HFFc6 (cell line): ENCODE measurements around the gene LINC00305. TPM values are rescaled to one million over a fixed set of nuclear protein-coding genes. Genes with fewer than 3 reads are reported as not detected.

Experiments
- DNase-seq: peaks from one replicate; pipeline ENCODE4 v3.0.0-alpha.2; 2018
- H3K27ac Mint-ChIP-seq: 2 replicates; pipeline ENCODE4 v1.8.0; 2020; ENCODE audit warnings: mild to moderate bottlenecking, mixed read lengths
- H3K27me3 Mint-ChIP-seq: 2 replicates; pipeline ENCODE4 v1.8.0; 2021; ENCODE audit warnings: mild to moderate bottlenecking, moderate library complexity, mixed read lengths; ENCODE audit not compliant: insufficient read depth
- H3K36me3 Mint-ChIP-seq: 2 replicates; pipeline ENCODE4 v1.8.0; 2021; ENCODE audit warnings: low read depth, mixed read lengths
- H3K4me1 Mint-ChIP-seq: 2 replicates; pipeline ENCODE4 v1.8.0; 2020; ENCODE audit warnings: low read depth, mixed read lengths
- H3K4me3 Mint-ChIP-seq: 2 replicates; pipeline ENCODE4 v1.8.0; 2020; ENCODE audit warnings: mild to moderate bottlenecking, moderate library complexity, mixed read lengths
- H3K9me3 Mint-ChIP-seq: 2 replicates; pipeline ENCODE4 v1.8.0; 2020; ENCODE audit warnings: mild to moderate bottlenecking, mixed read lengths
- total RNA-seq, 6 experiments: library from RNA; stranded (reverse); fragmentation: NEBNext Ultra II Directional; extraction: Animal tissue kit (Norgen Biotek cat#: 25700); gene quantifications; 2 replicates in 1 of 6; 3 replicates in 5 of 6; pipeline ENCODE4 v1.2.3, GENCODE V29; 2021
- TF ChIP-seq, protein P1 (sequence below): fragments of 200-600 bp; sonication (generic); IDR thresholded peaks from 2 replicates; pipeline ENCODE4 v1.5.0; 2021; ENCODE audit warnings: antibody characterized with exemption, mild to moderate bottlenecking

Gene LINC00305
- total RNA-seq, 6 experiments from 2014 or later: not detected

DNA sequence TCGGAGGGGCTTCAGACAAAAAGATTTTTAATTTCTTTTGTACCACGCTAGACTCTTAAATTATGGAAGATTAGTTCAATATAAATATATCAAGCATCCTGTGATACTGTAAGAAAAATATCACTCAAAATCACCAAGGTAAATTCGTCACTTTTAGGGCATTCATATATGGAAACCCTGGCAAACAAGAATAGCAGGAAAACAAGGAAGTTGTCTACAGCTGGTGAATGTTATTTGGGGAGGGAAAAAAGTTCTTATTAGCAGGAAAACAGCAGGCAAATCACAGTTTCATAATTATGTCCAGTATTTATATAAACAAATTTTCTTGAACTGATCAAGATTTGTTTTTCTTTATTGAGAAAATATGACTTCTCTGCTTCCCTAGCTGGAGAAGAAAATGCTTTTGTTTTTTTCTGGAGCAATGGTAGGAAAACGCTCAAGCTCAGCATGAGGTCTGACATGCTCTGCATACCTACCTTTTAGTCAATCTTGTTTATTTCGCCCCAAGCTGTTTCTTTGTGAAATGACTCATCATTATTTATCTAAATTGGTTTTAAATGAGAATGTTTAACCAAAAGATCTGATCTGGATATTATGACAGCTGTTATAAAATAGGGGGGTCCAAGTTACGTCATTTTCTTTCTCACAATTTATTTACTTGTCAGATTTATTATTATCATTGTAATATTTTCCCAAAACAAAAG lies 14.7 kb downstream of the LINC00305 start:
- no peaks in the 10 kb centered on the region for H3K4me1 Mint-ChIP-seq
- H3K36me3 Mint-ChIP-seq: no peaks in the 10 kb centered on the region
- TF ChIP-seq, protein P1, sequence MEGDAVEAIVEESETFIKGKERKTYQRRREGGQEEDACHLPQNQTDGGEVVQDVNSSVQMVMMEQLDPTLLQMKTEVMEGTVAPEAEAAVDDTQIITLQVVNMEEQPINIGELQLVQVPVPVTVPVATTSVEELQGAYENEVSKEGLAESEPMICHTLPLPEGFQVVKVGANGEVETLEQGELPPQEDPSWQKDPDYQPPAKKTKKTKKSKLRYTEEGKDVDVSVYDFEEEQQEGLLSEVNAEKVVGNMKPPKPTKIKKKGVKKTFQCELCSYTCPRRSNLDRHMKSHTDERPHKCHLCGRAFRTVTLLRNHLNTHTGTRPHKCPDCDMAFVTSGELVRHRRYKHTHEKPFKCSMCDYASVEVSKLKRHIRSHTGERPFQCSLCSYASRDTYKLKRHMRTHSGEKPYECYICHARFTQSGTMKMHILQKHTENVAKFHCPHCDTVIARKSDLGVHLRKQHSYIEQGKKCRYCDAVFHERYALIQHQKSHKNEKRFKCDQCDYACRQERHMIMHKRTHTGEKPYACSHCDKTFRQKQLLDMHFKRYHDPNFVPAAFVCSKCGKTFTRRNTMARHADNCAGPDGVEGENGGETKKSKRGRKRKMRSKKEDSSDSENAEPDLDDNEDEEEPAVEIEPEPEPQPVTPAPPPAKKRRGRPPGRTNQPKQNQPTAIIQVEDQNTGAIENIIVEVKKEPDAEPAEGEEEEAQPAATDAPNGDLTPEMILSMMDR: no peak
- no peak overlapping the region for H3K27ac Mint-ChIP-seq
- DNase-seq: no peak
- peaks cover 3% of the 10 kb centered on the region; the same call in 1 of the 2 replicates for H3K27me3 Mint-ChIP-seq
- no peak overlapping the region for H3K4me3 Mint-ChIP-seq
- peaks cover 4% of the 10 kb centered on the region; the same call in 1 of the 2 replicates for H3K9me3 Mint-ChIP-seq

DNA sequence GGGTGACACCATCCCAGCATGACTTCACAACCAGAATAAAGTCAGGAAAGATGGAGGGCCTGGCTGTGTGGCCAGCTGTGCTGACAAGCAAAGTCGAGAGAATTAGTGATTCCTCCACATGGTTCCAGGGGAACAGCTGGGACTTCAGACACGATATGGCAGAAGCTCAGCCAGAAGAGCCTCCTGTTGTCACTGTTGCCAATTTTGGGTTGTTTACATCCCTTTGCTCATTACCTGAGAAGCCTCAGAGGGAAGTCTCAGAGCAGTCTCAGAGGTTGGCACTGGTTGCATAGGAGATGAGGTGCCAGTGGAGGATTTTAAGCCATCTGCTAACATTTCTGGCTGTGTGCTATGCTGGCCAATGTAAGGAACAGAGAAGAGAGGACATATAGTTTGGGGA lies 16.0 kb downstream of the LINC00305 start:
- DNase-seq: no peak
- TF ChIP-seq, protein P1: no peak
- Mint-ChIP-seq H3K27me3 (peaks cover 3% of the 10 kb centered on the region; the same call in 1 of the 2 replicates), H3K36me3 (no peaks in the 10 kb centered on the region), H3K4me3 (no peak overlapping the region), H3K9me3 (peaks cover 4% of the 10 kb centered on the region; the same call in 1 of the 2 replicates), H3K27ac (no peak overlapping the region), H3K4me1 (no peaks in the 10 kb centered on the region)

DNA sequence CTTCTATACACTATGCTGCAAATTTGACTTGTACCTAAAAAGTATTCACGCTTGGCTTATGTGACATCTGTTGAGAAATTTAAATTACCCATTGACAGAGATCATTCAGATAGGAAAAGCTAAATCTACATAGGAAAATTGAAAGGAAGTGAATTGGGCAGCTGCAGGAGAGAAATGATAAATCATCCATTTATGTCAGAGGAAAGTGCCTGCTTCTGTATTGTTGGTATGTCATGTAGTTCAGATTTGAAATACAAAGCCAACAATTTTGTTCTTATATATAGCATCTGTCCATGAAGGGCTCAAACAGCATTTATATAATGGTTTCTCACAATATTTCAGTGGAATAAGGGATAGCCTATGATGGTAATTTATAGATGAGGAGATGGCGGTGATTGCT lies 17.6 kb downstream of the LINC00305 start:
- no peak for DNase-seq
- TF ChIP-seq, protein P1: no peak
- peaks cover 4% of the 10 kb centered on the region; the same call in 1 of the 2 replicates for H3K9me3 Mint-ChIP-seq
- no peak overlapping the region for H3K27ac Mint-ChIP-seq
- no peaks in the 10 kb centered on the region for H3K36me3 Mint-ChIP-seq
- H3K4me1 Mint-ChIP-seq: no peaks in the 10 kb centered on the region
- no peak overlapping the region for H3K4me3 Mint-ChIP-seq
- peaks cover 2% of the 10 kb centered on the region; the same call in 1 of the 2 replicates for H3K27me3 Mint-ChIP-seq

DNA sequence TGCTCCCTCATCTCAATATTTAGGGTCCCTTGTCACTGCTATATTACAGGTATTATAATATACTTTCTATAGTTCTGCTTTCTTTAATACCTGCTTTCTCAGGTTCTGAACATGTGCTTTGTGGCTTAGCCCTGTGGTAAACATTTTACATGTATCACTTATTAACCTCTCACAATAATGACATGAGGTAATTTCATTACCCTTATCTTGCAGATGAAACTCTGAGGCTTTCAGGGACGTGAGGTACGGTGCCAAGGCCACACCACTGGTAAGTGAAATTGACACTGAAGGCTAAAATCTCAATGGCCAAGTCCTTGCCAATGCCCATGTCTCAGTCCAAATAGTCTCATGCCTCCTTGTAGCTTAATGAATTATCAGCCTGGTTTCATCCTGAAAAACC lies 21.7 kb downstream of the LINC00305 start:
- TF ChIP-seq, protein P1: no peak
- DNase-seq: no peak
- H3K27ac Mint-ChIP-seq: no peak overlapping the region
- no peaks in the 10 kb centered on the region for H3K36me3 Mint-ChIP-seq
- no peaks in the 10 kb centered on the region for H3K27me3 Mint-ChIP-seq
- H3K4me1 Mint-ChIP-seq: no peaks in the 10 kb centered on the region
- no peak overlapping the region for H3K4me3 Mint-ChIP-seq
- peaks cover 11% of the 10 kb centered on the region for H3K9me3 Mint-ChIP-seq

DNA sequence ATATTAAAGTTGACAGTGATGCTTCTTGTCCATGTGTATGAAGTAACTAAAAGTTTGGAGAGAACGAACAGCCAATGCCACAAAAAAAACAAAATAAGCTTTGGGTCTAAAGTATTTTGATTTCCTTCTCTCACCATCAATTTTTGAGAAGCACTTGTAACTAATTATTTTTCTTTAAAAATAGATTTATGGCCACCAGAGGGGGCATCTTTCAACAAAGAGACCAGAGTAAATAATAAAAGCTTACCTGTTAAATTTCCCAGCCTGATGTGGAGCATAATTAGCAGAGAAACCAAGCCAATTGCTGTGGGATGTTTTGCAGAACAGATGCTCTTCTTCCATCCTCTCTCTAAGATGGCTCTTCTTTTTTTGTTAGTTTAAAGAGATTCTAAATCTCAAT lies 29.0 kb downstream of the LINC00305 start:
- no peak for DNase-seq
- Mint-ChIP-seq H3K4me1 (no peaks in the 10 kb centered on the region), H3K27ac (no peak overlapping the region), H3K27me3 (no peaks in the 10 kb centered on the region; the same call in 1 of the 2 replicates), H3K9me3 (peaks cover 12% of the 10 kb centered on the region), H3K36me3 (no peaks in the 10 kb centered on the region), H3K4me3 (no peak overlapping the region)
- TF ChIP-seq, protein P1: peak; percentile 57; the same call in 1 of the 2 replicates
